Glutamatergic neuron (in vitro differentiated cells): ENCODE measurements around the gene CEP20. TPM values are rescaled to one million over a fixed set of nuclear protein-coding genes. Genes with fewer than 3 reads are reported as not detected.
"Not testable (repeated sequence)": the region's sequence is repeated elsewhere in the genome, so short reads cannot be mapped to it uniquely, and the experiment has no call there.

ENCODE experiments used
- DNase-seq: peaks from one replicate; pipeline ENCODE4 v3.0.0; 2022
- H3K27ac Mint-ChIP-seq: one replicate; pipeline ENCODE4 v1.8.0; 2020; ENCODE audit warnings: mild to moderate bottlenecking, mixed read lengths, inconsistent platforms; ENCODE audit not compliant: unreplicated experiment
- H3K27me3 Mint-ChIP-seq: one replicate; pipeline ENCODE4 v1.8.0; 2020; ENCODE audit warnings: mild to moderate bottlenecking, moderate library complexity, mixed read lengths, inconsistent platforms; ENCODE audit not compliant: unreplicated experiment
- H3K36me3 Mint-ChIP-seq: one replicate; pipeline ENCODE4 v1.8.0; 2020; ENCODE audit warnings: mild to moderate bottlenecking, mixed read lengths, inconsistent platforms; ENCODE audit not compliant: unreplicated experiment
- H3K4me1 Mint-ChIP-seq: one replicate; pipeline ENCODE4 v1.8.0; 2020; ENCODE audit warnings: mild to moderate bottlenecking, low read depth, mixed read lengths, inconsistent platforms; ENCODE audit not compliant: unreplicated experiment
- H3K4me3 Mint-ChIP-seq: one replicate; pipeline ENCODE4 v1.8.0; 2020; ENCODE audit warnings: mild to moderate bottlenecking, mixed read lengths, inconsistent platforms; ENCODE audit not compliant: unreplicated experiment
- H3K9me3 Mint-ChIP-seq: one replicate; pipeline ENCODE4 v1.8.0; 2020; ENCODE audit warnings: mild to moderate bottlenecking, moderate library complexity, mixed read lengths, inconsistent platforms; ENCODE audit not compliant: unreplicated experiment
- CTCF ChIP-seq: fragments of 200-600 bp; sonication (generic); IDR thresholded peaks from one replicate; pipeline ENCODE4 v1.5.0; 2021; ENCODE audit not compliant: partially characterized antibody, unreplicated experiment
- total RNA-seq: library from RNA; stranded (reverse); fragmentation: NEBNext Ultra II Directional; extraction: Animal tissue kit (Norgen Biotek cat#: 25700); gene quantifications from one replicate; pipeline ENCODE4 v1.2.1, GENCODE V29; 2021; ENCODE audit not compliant: unreplicated experiment

The CEP20 gene
- total RNA-seq, 1 donor from 2014 or later: 20.3 TPM

GRCh38 chr16:15849209-15849981 is 39.0 kb downstream of the CEP20 start:
- no peak overlapping the region for H3K27ac Mint-ChIP-seq
- DNase-seq: no peak
- H3K9me3 Mint-ChIP-seq: peaks cover 1% of the 10 kb centered on the region
- no peaks in the 10 kb centered on the region for H3K27me3 Mint-ChIP-seq
- no peak overlapping the region for H3K4me3 Mint-ChIP-seq
- H3K36me3 Mint-ChIP-seq: no peaks in the 10 kb centered on the region
- H3K4me1 Mint-ChIP-seq: no peaks in the 10 kb centered on the region
- TF ChIP-seq CTCF: no peak

- no peaks in the 10 kb centered on the region for H3K36me3 Mint-ChIP-seq
- no peak overlapping the region for H3K27ac Mint-ChIP-seq
- no peaks in the 10 kb centered on the region for H3K27me3 Mint-ChIP-seq
- H3K4me1 Mint-ChIP-seq: no peaks in the 10 kb centered on the region
- no peak for TF ChIP-seq CTCF
- no peak for DNase-seq
- H3K4me3 Mint-ChIP-seq: no peak overlapping the region
- H3K9me3 Mint-ChIP-seq: peaks cover 1% of the 10 kb centered on the region
These were observed 40.7 kb downstream of the CEP20 start for GRCh38 chr16:15847611-15848175.

GRCh38 chr16:15846510-15846909 is 41.9 kb downstream of the CEP20 start:
- Mint-ChIP-seq H3K9me3 (peaks cover 1% of the 10 kb centered on the region), H3K4me1 (no peaks in the 10 kb centered on the region), H3K27me3 (no peaks in the 10 kb centered on the region), H3K27ac (no peak overlapping the region), H3K36me3 (no peaks in the 10 kb centered on the region), H3K4me3 (no peak overlapping the region)
- no peak for DNase-seq
- TF ChIP-seq CTCF: no peak

- H3K4me1 Mint-ChIP-seq: no peaks in the 10 kb centered on the region
- H3K27me3 Mint-ChIP-seq: no peaks in the 10 kb centered on the region
- no peaks in the 10 kb centered on the region for H3K36me3 Mint-ChIP-seq
- H3K9me3 Mint-ChIP-seq: peaks cover 1% of the 10 kb centered on the region
- no peak for DNase-seq
- no peak overlapping the region for H3K27ac Mint-ChIP-seq
- H3K4me3 Mint-ChIP-seq: no peak overlapping the region
- TF ChIP-seq CTCF: no peak
These were observed 44.6 kb downstream of the CEP20 start for GRCh38 chr16:15843635-15844279.

- H3K4me3 Mint-ChIP-seq, H3K27ac Mint-ChIP-seq, H3K4me1 Mint-ChIP-seq, H3K27me3 Mint-ChIP-seq, H3K9me3 Mint-ChIP-seq, DNase-seq, H3K36me3 Mint-ChIP-seq: not testable (repeated sequence)
These were observed 49.2 kb downstream of the CEP20 start for GRCh38 chr16:15839204-15839603.
